Measurements from ENCODE around the gene SNX18.

The SNX18 gene

DNA sequence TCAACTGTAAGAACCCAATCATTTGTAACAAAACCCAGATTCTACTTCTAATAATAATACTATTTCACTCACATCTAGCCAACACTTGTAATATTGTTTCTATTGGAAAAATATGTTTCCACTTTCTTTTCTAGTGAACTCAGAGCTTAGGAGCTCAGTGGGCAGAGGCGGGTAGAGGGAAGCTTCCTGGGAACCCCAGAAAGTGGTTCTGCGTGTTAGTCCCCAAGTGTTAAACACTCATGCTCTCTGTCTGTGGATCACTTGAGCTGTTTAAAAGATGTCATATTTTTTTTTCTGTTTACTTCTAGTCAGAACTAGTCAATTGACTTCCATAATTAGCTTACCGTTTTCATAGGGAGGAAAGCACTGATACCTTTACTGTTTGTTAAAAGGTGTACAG lies 20.6 kb downstream of the SNX18 start:
- no peak for FAIRE-seq
- DNase-seq (ENCODE audit: insufficient read length, low spot score): no peak

DNA sequence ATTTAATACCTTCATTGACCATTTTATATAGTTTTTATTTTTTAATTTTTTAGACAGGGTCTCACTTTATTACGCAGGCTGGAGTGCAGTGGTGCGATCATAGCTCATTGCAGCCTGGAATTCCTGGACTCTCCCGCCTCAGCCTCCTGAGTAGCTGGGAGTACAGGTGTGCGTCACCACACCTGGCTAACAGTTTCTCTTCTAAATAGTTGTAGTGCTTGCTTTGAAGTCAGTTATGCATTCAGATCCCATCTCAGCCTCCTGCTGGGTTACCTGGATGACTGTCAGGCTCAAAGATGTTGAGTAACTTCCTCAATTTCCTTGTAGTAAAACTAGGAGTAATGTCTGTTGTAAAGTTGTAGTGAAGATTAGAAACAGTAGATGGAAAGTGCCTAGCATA lies 21.4 kb downstream of the SNX18 start:
- no peak for FAIRE-seq
- DNase-seq (ENCODE audit: insufficient read length, low spot score): no peak

DNA sequence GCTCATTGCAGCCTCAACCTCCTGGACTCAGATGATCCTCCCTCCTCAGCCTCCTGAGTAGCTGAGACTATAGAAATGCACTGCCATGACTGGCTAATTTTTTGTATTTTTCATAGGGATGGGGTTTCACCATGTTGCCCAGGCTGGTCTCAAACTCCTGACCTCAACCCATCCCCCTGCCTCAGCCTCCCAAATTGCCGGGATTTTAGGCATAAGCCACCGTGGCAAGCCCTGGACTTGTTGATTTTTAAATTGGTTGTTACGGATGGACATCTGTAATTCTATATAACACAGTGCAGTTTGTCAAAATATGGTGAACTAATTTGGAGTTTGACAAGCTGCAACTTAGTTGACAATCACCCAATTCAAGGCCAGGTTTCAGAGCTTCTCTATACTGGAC lies 22.7 kb downstream of the SNX18 start:
- FAIRE-seq: no peak
- no peak for DNase-seq (ENCODE audit: insufficient read length, low spot score)

DNA sequence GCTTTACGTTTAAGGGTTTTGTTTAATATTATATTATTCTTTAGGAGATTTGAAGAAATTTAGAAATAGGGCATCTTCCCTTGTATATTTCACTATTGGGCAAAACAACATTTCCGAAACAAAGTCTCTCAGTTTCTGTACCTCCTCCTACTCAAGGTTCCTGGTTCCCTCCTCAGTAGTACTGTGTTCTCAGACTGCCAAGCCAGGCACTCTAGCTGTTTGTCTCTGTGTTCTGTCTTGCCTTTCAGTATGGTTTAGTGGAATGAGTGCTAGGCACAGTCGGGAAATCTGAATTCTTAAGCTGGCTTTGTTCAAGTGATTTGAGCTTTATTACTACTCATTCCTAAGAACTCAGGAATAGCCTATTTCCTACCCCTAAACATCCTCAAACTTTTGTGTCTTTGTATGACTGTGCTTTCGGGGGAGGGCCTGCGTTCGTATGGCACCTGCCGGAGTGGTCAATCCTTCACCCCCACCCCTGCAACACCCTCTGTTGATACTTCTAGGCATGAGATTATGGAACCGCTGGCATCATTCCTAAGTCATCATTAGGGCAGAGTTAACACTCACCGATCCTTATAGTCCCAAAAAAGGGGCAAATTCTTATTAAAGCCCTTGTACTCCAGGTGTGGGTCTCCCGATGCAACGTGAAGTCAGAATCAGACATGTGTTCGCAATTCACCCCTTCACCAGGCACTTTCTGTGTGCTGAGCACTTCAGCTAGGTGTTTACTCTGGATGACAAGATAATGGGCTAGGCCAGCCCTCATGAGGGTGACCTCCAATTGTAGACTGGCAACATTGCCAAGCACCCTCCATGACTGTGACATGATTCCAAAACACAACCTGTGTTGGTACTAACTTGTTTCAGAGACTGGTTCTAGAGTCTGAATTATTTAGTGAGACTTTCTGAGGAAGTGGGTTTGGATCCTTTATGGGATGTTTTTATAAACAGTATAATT lies 24.5 kb downstream of the SNX18 start:
- peak; percentile 16 for FAIRE-seq
- DNase-seq (ENCODE audit: insufficient read length, low spot score): no peak

DNA sequence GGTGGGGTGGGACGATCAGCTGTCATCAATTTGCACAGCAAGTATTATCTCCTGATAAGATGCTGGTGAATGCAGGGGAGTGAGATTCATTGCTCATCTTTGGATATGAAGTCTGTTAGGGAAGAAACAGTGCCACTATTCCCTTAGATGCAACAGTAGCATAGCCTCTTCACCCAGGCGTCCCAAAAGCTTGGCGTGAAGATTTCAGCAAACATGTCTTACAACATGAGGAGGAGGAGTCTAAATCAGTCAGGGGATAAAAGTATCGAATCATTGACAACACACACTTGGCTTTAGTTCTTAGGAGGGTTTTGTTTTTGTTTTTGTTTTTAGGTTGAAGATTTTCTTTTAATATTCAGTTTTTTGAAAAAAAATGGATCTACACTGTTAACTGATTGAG lies 26.5 kb downstream of the SNX18 start:
- DNase-seq (ENCODE audit: insufficient read length, low spot score) (no peak), FAIRE-seq (peak; percentile 65)

DNA sequence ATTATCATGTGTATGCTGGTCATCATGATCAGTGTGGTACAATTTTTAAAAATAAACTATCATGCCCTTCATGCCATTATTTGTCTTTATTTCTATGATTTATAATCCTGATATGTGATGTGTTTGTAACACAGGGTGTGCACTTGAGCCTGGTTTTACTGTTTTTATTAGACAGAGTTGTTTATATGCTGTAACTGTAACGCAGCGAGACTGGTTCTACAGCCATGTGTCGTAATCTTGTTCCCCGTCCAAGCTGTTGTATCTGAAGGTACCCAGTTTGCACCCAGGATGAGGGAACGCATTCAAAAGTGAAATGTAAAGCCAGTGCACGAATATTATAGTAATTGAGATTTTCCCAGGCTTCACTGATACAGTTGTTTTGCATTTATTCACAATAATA lies 28.2 kb downstream of the SNX18 start:
- no peak for FAIRE-seq
- no peak for DNase-seq (ENCODE audit: insufficient read length, low spot score)

DNA sequence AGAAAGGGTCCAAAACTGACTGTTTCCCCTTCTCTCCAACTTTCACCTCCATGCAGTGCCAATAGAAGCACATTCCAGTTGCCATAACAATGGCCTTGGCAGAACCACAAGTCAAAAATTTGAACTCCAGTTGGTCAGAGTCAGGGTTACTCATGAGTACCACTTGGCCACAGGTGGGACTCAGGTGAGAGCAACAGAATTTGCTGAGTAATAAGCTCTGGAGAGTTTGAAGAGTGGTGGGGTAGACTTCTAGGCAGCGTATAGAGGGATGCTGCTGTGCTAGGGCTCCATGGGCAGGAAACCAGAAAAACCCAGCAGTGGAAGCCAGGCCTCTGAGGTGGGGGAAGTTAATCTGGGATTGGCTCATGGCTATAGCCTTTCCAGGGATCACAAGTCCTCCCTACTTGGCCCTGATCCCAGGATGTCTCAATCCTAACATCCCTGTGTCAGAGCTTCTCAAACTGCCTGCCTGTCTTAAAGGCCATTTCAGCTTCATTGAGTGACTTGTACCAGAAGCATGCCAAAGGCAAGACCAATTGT lies 30.2 kb downstream of the SNX18 start:
- DNase-seq (ENCODE audit: insufficient read length, low spot score): peak; percentile 39
- peak; percentile 59 for FAIRE-seq

DNA sequence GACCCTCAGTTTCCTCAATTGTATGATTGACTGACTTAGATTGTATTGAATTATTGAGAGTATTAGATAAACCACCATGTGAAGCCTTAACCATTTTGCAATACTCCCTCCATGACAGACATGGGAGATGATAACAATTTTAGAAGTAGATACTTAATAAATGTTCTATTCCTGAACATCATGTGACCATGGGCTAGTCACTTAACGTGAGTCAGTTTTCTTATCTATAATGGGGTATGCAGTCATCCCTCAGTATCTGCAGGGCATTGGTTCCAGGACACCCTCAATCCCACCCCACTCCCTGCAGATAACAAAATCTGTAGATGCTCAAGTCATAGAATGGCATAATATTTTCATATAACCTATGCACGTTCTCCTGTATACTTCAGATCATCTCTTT lies 31.0 kb downstream of the SNX18 start:
- FAIRE-seq: no peak

DNA sequence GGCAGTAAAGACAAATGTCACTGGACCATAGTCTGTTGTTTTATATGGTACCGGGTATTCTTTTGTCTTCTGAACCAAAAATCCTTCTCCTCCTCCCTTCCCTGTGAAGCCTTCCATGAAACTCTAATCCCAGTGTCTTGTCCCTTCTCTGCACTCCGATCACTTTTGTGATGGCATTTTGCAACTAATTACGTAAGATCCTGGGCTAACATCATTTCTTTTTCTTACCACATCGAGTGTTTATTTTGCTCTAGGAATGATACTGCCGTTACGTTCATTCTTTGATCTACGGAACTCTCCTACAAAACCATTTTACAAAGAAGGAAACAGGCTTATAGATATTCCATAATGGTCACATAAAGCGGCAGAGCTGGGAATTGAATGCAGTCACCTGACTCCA lies 33.7 kb downstream of the SNX18 start:
- FAIRE-seq (no peak), DNase-seq (ENCODE audit: insufficient read length, low spot score) (no peak)

More for the DNA sequence above, 31.0 kb downstream of the SNX18 start:
- DNase-seq (ENCODE audit: insufficient read length, low spot score): no peak

DNA sequence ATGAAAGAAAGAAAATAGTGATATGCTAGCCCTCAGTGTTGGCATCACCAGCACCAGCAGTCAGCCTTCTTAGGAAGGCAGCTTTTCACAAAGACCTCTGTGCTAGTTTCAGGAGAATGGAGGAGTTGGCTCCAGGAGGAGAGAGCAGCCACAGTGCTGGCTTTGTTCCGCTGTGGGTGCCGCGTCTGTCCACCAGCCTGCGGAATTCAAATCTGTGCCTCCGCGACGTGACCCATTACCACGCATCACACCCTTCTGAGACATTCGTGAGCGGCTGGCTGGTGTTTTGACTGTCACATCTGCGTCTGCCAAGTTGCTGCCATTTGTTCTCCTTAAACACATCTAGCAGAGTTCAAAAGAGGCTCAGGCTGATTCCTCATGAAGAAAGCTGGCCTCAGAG lies 34.4 kb downstream of the SNX18 start:
- no peak for FAIRE-seq
- DNase-seq (ENCODE audit: insufficient read length, low spot score): no peak

DNA sequence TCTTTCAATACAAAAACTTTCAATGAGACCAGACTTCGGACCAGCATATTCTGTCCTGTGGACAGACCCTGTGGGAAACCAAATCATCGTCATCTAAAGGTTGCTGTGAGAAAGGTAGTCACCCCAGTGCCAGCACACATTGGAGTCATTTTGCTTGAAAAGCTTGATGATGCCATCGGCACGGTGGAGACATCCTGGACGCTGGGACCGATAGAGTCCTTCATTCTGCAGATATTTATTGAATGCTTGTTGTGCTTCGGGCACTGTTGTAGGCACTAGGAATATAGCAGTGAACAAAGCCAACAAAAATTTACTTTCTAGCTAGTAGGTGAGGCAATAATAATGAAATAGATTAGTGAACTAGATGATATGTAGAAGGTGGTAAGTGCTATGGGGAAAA lies 34.9 kb downstream of the SNX18 start:
- FAIRE-seq (no peak), DNase-seq (ENCODE audit: insufficient read length, low spot score) (no peak)

DNA sequence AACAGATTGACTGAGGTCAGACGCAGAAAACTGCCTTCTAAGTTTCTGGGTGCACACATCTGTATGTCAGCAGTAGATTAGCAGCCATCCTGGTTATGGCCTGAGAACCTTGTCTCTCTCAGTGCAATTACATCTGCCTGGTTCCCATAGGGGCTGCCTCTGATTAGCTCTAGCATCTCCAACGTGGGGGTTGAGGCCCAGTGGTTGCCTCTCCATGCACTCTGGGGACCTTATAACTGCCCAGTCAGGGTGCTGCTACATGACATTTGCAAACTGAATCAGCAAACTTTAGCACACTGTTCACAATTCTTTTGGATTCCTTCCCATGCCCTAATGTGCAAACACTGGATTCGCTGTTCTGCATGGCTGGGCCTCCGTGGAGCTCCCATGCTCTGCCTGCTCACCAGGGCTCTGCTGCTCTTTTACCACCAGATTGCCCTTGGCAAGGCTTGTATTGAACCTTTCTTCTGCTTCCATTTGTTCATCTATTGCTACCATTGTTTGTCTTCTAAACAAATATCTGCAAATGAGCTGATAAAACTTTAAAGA lies 36.2 kb downstream of the SNX18 start:
- no peak for DNase-seq (ENCODE audit: insufficient read length, low spot score)
- no peak for FAIRE-seq

DNA sequence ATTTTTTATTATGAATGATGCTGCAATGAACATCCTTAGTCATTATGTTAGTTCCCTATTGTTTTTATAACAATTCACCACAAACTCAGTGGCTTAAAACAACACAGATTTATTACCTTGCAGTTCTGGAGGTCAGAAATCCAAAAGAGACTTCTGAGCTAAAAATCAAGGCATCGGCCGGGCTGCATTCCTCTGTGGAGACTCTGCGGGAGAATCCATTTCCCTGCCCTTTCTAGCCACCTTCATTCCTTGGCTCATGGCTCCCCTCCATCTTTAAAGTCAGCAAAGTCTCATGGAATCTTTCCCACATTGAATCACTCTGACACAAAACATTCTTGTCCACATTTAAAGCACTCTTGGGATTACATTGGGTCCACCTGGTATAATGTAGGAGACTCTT lies 38.6 kb downstream of the SNX18 start:
- DNase-seq (ENCODE audit: insufficient read length, low spot score) (no peak), FAIRE-seq (no peak)

DNA sequence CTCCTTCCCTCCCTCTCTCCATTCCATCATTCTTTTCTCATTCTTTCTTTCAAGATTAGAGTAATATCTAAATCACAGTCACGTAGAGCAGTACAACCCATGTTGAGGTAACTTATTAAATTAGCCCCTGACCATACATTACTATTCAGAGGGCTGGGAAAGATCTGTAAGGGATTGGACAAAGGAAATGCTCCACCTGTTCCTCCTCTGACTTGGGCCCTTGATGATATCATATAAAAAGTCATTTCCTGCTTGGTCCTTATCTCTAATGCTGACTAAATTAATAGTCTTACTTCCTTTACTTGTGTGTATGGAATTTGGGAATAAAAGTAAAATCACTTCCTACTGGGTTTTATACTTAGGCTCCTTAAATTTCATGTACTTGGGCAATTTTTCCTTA lies 40.8 kb downstream of the SNX18 start:
- no peak for FAIRE-seq
- DNase-seq (ENCODE audit: insufficient read length, low spot score): no peak

DNA sequence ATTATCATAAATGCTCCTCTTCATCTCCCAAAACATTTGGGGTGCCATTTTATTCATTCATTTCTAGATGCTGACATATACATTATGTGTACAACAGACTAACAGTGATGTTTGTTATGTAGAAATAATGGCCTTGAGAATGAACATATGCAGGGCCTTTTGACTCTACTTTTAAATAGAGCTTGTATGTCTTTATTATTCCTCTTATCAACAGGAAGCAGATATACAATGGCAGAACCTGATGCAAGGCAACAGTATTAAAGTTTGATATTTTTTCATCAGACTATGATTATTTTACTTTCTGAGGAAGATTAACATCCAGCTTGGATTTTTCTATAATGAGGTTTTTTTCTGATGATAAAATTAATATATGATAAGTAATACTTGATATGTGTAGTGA lies 44.1 kb downstream of the SNX18 start:
- FAIRE-seq: no peak
- DNase-seq (ENCODE audit: insufficient read length, low spot score): no peak

DNA sequence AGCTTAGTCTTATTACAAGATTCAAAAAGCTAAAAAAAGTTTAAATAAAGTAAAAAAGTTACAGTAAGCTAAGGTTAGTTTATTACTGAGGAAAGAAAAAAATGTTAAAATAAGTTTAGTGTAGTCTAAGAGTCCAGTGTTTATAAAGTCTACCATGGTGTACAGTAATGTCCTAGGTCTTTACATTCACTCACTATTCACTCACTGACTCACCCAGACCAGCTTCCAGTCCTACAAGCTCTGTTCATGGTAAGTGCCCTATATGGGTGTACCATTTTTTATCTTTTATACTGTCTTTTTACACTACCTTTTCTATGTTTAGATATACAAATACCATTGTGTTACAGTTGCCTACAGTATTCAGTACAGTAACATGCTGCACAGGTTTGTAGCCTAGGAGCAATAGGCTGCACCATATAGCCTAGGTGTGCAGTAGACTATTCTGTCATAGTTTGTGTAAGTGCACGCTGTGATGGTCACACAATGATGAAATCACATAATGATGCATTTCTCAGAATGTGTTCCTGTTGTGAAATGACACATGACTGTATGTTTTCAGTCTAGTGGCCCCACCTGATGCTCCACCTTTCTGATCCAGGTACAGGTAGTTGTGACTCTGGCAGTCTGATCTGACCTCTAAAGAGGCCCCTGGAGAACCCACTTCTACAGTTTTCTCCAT lies 45.7 kb downstream of the SNX18 start:
- FAIRE-seq (no peak), DNase-seq (ENCODE audit: insufficient read length, low spot score) (no peak)

DNA sequence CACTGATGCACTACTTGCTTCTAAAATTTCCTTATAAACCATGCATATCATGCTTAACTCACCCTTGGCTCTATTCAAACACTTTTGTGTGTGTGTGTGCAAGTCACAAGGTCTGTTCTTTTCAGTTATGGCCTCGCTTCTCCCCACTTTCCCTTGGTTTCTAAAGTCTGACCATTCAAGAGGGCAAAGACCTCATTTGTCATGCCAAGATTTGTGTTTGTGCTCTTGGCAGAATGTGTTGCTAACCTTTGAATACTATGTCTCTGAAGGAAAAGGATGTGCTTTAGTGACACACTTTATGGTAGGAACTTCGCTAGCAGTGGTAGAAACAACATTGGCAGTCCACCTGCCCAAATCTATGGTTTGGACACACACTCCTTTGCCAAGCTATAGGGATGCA lies 50.4 kb downstream of the SNX18 start:
- DNase-seq (ENCODE audit: insufficient read length, low spot score): no peak
- no peak for FAIRE-seq

DNA sequence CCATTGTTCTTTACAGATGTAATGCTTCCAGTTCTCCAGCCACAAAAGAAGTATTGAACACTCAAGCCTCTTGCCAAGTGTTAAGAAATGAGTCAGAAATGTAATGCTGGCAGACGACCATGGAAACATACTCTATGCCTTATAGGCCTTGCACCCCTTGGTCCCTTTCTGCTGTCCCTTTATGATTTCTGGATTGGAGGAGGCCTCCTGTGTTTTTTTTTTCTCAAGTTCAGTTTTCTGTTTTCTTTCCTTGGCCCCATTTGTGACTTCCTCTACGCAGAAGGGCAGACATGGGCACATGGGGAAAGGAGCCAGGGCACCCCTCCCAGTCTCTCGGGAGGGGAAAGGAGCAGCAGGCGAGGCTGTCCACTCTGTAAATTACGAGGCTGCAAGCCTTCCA lies 53.4 kb downstream of the SNX18 start:
- DNase-seq (ENCODE audit: insufficient read length, low spot score): no peak
- FAIRE-seq: peak; percentile 16

DNA sequence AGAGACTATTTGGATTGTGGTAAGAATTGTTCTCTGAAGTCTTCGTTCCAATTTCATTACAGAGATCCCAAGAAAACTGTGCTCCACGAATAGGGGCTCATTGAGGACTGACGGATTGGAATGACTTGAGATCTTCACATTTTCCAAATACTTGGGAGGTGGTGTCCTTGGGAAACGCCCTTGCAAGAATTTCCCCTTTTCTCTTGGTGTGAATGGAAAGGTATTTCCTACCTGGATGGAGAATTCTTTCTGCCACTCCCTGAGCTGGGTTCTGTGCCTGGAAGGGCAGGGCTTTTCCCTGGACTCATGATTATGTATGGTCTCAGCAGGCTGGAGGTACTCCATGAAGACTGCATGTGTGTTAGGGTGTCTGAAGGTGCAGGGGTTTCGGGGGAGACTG lies 53.9 kb downstream of the SNX18 start:
- DNase-seq (ENCODE audit: insufficient read length, low spot score): no peak
- peak; percentile 16 for FAIRE-seq

DNA sequence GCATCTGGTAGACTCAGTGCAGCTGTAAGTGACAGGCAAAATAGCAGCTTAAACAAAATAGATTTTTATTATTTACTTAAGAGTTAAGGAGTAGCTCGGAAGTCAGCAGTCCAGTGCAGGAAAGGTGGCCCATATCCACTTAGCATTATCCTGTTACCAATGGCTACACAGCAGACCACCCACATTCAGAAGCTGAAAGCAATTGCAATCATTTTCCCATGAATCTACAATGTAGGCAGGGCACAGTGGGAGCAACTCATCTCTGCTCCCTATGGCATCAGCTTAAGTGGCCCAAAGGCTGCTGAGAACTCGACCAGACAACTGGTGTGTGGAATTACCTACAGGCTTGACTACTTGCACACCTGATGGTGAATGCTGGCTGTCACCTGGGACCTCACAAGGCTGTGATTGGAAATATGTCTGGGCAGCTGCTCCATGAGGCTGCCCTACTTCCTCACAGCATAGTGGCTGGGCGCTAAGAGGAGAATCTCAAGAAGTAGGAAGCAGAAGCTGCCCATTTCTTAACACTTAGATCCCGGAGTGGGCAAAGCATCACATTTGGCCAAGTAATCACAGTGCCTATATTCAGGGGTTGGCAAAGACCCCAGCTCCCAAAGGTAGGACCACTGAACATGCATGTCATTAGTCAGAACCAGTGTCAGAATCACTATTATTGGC lies 56.4 kb downstream of the SNX18 start:
- DNase-seq (ENCODE audit: insufficient read length, low spot score) (no peak), FAIRE-seq (no peak)

DNA sequence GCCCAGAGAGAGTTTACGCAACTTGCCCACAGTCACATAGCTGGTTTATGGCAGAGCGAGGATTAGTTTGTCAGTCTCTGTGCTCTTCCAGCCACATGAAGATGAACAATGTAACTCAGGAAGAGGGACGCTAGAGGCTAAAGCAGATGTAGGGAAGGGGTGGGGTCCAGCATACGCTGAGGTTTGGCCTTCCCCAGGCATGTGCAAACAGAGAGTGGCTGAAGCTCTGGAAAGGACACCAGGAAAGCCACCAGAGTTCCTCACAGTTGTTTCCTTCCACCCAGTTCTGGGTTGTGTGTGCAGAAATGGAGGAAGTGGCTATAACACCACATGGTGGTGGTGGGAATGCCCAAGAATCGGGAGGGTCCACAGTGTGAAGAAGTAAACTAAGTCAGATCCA lies 60.0 kb downstream of the SNX18 start:
- DNase-seq (ENCODE audit: insufficient read length, low spot score) (no peak), FAIRE-seq (no peak)
